ENCODE results near the gene CPXM1.

DNA sequence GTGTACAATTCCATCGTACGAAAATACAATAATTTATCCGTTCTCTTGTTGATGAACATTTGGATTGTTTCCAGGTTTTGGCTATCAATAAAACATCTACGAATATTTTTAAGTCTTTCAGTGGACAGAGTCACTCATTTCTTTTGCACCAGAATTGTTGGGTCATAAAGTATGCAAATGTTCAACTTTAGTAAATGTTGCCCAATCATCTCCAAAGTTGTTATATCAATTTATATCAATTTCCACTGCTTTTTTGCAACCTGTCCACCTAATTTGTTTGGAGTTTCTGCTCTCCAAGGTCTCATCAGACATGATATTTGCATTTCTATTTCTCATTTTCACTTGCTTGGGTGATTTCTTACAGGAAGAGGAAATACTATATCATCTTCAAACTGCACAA lies 26.2 kb upstream of the CPXM1 start:
- TF ChIP-seq, protein P1, sequence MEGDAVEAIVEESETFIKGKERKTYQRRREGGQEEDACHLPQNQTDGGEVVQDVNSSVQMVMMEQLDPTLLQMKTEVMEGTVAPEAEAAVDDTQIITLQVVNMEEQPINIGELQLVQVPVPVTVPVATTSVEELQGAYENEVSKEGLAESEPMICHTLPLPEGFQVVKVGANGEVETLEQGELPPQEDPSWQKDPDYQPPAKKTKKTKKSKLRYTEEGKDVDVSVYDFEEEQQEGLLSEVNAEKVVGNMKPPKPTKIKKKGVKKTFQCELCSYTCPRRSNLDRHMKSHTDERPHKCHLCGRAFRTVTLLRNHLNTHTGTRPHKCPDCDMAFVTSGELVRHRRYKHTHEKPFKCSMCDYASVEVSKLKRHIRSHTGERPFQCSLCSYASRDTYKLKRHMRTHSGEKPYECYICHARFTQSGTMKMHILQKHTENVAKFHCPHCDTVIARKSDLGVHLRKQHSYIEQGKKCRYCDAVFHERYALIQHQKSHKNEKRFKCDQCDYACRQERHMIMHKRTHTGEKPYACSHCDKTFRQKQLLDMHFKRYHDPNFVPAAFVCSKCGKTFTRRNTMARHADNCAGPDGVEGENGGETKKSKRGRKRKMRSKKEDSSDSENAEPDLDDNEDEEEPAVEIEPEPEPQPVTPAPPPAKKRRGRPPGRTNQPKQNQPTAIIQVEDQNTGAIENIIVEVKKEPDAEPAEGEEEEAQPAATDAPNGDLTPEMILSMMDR (IDR thresholded peaks at IDR 0.05) = no peak
- TF ChIP-seq POLR2A (IDR thresholded peaks at IDR 0.05) = no peak

All from right lobe of liver (tissue), 4 donors.